ENCODE measurements around the gene SNRPA1.
A peak's percentile ranks its signal among the peaks of the same experiment; 100 is the strongest.
"Not testable (repeated sequence)": the region's sequence is repeated elsewhere in the genome, so short reads cannot be mapped to it uniquely, and the experiment has no call there.

Gene SNRPA1

GRCh38 chr15:101293122-101293521 is 1.9 kb downstream of the SNRPA1 start:
- no peak for DNase-seq

DNA sequence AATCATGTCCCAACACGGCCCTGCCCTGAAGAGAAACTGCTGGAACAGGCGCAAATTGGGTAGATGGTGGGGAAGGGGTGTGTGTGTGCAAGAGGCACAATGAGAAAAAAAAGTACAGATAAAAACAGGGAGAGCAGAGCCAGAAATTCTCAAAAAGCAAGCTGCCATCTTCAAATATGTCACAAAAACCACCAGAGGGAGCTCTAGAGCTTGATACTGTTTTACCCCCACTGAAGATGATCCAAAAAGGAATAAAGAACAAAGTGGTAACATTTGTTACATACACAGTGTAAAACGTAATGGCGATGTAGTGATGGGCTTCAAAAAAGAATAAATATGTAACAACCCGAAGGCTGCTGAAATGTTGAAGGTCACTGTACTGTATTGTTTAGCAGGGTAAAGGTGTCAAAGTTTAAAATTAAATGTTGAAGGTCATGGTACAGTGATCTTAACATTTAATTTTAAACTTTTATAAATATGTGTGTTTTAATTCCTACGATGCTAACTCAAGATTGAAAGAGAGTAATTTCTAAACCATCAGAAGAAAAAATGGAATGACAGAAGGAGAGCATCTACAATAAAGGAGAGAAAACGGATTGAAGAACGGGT is 6.0 kb downstream of the SNRPA1 start:
- DNase-seq = peak; percentile 70

DNA sequence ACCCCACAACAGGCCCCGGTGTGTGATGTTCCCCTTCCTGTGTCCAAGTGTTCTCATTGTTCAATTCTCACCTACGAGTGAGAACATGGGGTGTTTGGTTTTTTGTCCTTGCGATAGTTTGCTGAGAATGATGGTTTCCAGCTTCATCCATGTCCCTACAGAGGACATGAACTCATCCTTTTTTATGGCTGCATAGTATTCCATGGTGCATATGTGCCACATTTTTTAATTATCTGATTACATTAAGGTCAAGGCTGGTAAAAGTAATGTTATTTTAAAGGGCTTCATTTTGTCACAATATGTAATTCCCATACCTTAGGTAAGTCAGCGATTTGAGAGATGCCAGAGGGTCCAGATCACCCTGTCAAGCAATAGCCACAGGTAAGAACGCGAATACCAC is 7.7 kb downstream of the SNRPA1 start:
- not testable (repeated sequence) for DNase-seq

- DNase-seq = no peak
Observed at GRCh38 chr15:101286471-101287114, 8.5 kb downstream of the SNRPA1 start.

GRCh38 chr15:101283931-101284330 is 11.1 kb downstream of the SNRPA1 start:
- DNase-seq = no peak

GRCh38 chr15:101280007-101280406 is 15.0 kb downstream of the SNRPA1 start:
- DNase-seq = no peak

GRCh38 chr15:101277943-101278564 is 17.0 kb downstream of the SNRPA1 start:
- DNase-seq = peak; percentile 13

DNA sequence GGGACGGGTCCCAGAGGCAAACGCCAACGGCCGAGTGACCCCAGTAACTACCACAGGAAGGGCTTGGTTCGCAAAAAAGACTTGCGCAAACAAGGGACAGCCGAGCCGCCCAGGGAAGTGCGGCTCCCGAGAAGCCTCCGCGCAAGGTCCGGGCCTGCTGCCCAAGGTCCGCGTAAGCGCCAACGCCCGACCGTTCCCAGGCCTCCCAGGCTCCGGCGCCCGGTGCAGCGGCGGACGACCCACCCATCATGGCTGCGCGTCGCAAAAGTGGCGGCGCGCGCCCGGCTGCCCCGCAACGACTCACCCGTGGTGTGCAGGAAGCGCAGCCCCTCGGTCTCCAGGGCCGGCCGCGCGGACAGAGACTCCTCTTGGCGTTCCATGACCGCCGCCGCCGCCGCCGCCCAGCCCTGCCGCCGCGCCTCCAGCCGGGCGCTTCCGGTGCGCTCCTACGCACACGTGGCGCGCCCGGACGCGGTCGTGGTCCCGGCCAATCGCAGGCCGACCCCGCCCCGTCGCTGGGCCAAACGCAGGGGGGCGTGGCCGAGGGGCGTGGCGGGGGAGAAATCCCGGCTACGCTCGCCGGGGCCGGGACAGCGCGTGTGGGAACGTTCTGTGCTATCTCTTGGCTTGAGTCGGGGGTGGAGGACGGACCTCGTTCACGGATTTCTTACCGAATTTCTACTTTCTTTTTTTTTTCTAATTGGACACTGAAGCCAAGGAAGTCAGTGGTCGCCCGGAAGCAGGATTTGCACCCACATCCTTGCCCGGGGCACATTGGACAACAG is 17.8 kb downstream of the SNRPA1 start, which contains the start of gene SELENOS:
TSS of gene SELENOS (minus strand) at position 448 of the 785 bp plus-strand sequence. CDS start at position 380, 68 bp downstream.
- peak; percentile 96 for DNase-seq

DNA sequence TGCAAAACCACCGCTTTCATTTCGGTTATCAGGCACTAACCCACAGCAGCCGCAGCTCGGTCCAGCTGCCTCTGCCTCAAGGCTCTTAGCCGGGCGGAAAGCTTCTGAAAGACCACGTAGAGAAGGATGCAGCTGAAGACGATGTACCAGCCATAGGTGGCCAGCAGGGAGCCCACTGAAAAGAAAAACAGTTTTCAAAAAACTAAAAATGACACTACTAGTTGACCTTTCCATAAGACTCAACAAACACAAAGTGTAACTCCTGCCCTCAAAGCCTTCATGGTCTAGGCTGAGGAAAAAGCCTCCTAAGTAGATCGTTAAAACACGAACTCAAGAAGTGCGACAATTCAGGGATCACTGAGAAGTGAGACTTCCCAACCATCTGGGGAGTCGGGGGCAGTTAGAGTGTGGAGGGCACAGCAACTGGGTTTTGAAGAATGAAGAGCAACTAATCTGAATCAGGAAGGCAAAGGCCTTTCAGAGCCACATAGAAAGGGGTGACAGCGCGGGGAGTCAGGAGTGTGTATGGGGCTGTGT is 18.5 kb downstream of the SNRPA1 start:
- peak; percentile 48 for DNase-seq

- DNase-seq = no peak
Observed at GRCh38 chr15:101275018-101275417, 20.0 kb downstream of the SNRPA1 start.

DNA sequence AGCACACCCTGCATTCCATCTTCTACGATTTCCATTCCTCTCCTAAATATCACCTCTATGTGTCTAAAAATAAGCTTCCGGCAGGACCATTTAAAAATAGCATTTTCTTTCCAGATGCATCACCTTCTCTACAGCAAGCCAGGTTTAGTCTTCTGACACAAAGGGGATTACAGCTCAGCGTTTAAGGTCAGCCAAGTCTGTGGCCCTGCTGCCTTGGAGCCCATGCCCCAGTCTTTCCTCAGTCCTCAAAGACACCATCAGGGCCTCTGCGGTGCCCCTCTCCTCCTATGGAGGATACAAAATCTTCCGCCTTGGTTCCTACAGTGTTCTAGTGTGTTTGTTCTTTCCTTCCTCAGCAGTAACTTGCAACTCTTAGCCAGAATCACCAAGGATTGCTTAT is 21.5 kb downstream of the SNRPA1 start:
- no peak for DNase-seq

- no peak for DNase-seq
Observed at GRCh38 chr15:101272584-101272983, 22.5 kb downstream of the SNRPA1 start.

DNA sequence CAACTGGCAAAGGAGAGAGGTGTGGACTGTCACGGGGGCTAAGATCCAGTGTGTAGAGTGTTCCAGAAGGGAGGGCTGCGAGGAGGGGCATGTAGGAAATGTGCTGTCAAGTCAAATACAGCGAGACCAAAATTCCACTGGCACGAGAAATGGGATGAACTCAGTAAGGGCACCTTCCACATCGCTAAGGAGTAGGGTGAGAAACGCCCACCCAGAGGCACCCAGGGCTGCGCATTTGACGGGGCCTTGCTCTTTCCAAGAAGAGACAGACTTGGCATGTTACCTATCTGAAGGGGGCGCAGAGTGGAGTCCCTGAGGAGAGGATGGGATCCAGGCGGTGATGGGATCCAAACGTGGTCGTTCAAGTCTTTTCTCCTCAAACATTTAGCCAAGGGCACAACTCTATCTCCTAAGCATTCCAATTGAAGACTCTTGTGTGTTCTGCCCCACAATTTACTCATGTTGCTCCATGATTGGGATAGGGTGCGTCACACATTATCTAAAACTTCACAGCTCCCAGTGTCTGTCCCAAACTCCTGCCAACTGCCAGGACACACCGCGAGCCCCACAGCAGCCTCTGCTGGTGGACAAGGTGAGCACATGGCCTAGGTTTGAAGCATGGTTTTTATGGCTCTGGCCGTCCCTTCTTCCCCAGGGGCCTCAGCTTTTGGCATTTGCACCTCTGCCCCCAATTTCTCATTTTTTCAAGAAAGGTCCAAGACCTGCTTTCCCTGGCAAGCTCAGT is 25.4 kb downstream of the SNRPA1 start:
- peak; percentile 25 for DNase-seq

DNA sequence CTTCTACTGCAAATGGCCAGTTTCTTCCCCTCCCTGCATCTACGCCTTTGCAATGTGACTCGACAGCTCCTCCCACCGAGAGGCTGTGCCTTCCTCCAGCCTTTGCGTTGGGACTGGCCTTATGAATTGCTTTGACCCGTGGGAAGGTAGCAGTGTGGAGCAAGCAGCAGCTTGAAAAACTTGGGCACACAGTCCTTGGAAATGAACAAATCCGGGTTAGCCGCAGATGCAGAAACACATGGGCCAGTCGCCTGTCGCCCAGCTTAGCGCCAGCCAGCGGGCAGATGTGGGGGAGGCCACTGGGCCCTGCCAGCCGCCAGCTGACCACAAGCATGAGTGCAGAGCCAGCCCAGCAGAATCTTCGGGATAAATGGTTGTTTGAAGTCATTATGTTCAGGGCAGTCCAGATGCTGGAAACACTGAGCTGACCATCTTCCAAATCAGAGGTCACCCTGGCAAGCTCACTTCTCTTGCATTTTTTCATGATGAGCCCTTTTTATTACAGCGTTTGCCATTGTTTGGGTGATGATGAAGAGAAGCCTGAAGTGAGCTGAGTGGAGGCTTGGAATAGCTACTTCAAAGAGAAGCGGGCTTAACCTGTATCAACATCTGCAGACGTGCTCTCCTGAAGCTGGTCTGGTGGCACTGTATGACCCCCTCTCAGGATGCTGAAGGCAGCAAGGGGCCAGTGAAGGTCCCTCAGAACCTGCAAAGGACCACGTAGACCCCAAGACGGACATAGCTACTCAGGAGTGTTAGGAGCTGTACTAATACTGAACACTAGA is 27.5 kb downstream of the SNRPA1 start:
- peak; percentile 13 for DNase-seq

DNA sequence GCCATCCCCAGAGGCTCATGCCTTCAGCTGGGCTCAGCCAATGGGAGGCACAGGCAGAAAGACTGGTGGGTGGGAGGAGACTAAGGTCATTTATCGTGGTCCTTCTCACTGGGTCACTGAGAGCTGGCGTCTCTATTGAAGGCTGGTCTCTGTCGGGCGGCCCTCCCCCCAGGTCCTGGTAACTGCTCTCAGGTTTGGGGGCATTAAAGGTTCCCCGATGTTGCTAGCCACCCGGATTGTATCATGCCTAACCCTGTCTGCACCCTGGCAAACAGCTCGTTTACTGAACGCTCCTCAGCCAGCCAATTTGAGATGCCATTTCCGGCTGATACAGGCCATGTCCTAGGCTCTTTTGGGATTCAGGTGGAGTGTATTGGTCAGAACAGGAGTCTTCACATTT is 28.3 kb downstream of the SNRPA1 start:
- DNase-seq = no peak

- no peak for DNase-seq
Observed at GRCh38 chr15:101266034-101266433, 29.0 kb downstream of the SNRPA1 start.

DNA sequence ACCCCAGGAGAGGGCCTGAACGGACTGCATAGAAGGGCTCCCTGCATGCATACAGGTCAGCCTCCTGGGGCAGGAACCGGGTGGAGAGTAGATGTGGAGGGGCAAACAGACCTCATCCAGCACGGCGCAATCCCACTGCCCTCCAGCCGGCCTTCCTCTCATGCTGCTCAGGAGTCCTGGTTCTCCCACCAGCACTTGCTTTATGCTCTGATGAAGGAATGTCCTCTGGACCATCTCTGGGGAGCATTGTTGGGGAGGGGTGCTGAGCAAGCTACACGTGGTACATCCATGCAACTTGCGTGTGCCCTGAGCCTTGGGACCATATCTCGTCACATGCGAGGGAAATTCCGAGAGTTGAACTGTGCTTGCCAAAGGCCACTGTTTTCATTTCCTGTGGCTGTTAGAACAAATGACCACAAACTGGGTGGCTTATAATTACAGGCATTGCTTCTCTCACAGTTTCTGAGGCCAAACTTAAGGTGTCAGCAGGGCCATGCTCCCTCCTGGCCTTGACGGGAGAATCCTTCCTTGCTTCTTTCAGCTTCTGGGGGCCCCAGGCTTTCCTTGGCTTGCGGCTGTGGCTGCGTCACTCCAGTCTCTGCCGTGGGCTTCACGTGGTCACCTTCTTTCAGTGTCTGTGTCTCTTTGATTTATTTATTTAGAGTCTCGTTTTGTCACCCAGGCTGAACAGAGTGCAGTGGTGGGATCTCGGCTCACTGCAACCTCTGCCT is 30.0 kb downstream of the SNRPA1 start:
- no peak for DNase-seq

DNA sequence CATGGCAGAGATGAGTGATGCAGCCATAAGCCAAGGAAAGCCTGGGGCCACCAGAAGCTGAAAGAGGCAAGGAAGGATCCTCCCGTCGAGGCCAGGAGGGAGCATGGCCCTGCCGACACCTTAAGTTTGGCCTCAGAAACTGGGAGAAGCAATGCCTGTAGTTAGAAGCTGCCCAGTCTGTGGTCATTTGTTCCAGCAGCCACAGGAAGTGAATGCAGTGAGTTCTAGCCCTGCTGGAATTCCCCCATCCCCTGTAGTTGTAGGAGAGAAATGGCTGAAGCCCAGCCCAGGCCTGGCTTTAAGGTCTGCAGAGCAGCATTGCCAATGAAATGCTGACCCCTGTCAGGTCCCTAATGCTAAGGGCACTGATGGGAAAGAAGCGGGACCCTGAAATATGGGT is 31.0 kb downstream of the SNRPA1 start:
- no peak for DNase-seq

GRCh38 chr15:101262551-101262950 is 32.5 kb downstream of the SNRPA1 start:
- DNase-seq = no peak

DNA sequence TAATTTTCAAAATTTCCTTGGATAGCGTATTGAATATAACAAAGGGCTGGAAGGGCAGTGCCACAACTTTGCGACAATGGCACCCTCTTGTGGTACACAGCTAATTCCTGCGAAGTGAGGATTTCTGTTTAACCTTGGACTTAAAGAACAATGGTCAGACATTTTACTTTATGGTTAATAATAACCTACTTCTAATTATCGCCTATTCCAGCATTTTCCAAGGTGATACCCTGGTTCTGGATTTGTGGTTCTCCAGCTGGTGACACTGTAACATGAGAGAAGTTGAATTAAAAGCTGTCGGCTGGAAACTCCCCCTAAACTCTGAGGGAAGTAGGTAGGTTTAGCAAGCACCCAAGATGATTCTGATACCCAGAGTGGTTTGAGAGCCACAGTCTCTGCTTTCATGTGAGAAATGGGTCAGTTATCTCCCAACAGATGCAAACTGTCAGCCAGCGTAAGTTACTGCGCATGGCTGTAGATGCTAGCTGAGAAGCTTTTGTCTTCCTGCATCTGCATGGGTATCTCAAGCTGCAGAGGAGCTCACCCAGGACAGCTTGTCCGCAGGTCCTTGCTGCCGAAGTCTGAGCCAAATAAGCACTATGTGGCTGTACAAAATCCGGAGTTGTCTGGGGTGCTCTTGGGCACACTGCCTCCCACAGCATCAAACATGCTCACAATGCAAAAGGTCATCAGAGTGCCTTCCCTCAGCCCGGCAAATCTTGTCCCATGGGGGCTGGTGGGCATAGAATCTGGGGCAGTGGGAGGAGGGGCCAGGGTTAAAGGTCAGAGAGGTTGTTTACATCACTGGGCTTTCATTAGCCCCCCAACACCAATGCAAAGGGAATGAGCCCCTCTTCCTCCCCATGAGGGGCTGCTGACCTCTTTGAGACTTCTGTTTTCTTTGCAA is 36.6 kb downstream of the SNRPA1 start:
- DNase-seq = peak; percentile 81

Data from NCI-H69 (cell line).